ENCODE measurements around the gene WDR70.

WDR70 gene

GRCh38 chr5:37661951-37662350 is 282.8 kb downstream of the WDR70 start:
- no peak for FAIRE-seq
- no peak for DNase-seq (ENCODE audit: insufficient read length, low spot score)
- no peak for TF ChIP-seq POLR2AphosphoS5 (IDR thresholded peaks at IDR 0.05; ENCODE audit: low read depth, low read length)
- no peak for TF ChIP-seq TAF1 (IDR thresholded peaks at IDR 0.05; ENCODE audit: low read depth, low read length)
- TF ChIP-seq POLR2A (IDR thresholded peaks at IDR 0.05; ENCODE audit: low read depth, low read length) = no peak
- no peak for TF ChIP-seq PAX5 (IDR thresholded peaks at IDR 0.05; ENCODE audit: insufficient read depth, low read length, severe bottlenecking)
- no peak for TF ChIP-seq SPI1 (IDR thresholded peaks at IDR 0.05; ENCODE audit: low read depth, low read length)
- TF ChIP-seq POU2F2 (IDR thresholded peaks at IDR 0.05; ENCODE audit: low read depth, low read length) = no peak

GRCh38 chr5:37662362-37662761 is 283.2 kb downstream of the WDR70 start:
- FAIRE-seq (no peak), DNase-seq (ENCODE audit: insufficient read length, low spot score) (no peak)
- TF ChIP-seq TAF1 (IDR thresholded peaks at IDR 0.05; ENCODE audit: low read depth, low read length) (no peak), SPI1 (IDR thresholded peaks at IDR 0.05; ENCODE audit: low read depth, low read length) (no peak), POLR2AphosphoS5 (IDR thresholded peaks at IDR 0.05; ENCODE audit: low read depth, low read length) (no peak), POLR2A (IDR thresholded peaks at IDR 0.05; ENCODE audit: low read depth, low read length) (no peak), POU2F2 (IDR thresholded peaks at IDR 0.05; ENCODE audit: low read depth, low read length) (no peak)

DNA sequence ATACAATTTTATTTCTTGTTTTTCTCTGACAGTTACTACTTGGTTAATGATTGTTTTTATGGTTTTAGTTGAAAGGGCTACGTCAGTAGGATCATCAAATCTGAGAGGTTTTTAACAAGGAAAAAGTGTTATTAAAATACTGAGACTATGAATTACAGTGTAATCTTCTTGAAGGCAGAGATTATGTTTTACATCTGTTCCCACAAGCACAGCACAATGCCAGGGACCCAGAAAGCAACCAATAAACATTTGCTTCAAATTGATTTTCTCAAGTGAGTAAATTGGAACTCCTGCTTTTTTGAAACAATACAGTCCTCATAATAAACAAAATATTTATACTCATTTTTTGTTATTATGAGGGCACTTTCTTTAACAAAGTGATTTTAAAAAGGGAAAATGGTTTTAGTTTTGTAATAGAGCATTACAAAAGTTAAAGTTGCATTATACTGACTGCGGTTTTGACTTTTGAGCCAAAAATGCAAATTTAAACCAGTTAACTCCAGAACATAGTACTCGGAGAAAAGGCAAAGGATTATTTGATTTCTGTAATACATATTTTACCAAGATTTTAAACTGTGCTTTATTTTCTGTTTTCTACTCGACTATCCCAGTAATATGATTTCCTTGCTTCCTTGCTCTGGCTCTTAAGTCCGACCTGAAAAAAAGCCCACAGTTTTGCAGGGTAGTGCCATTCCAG is 283.8 kb downstream of the WDR70 start:
- DNase-seq (ENCODE audit: insufficient read length, low spot score) (no peak), FAIRE-seq (no peak)
- TF ChIP-seq POLR2AphosphoS5 (IDR thresholded peaks at IDR 0.05; ENCODE audit: low read depth, low read length) (no peak), POLR2A (IDR thresholded peaks at IDR 0.05; ENCODE audit: low read depth, low read length) (no peak), POU2F2 (IDR thresholded peaks at IDR 0.05; ENCODE audit: low read depth, low read length) (no peak), SPI1 (IDR thresholded peaks at IDR 0.05; ENCODE audit: low read depth, low read length) (no peak), PAX5 (IDR thresholded peaks at IDR 0.05; ENCODE audit: insufficient read depth, low read length, severe bottlenecking) (no peak), TAF1 (IDR thresholded peaks at IDR 0.05; ENCODE audit: low read depth, low read length) (no peak)

DNA sequence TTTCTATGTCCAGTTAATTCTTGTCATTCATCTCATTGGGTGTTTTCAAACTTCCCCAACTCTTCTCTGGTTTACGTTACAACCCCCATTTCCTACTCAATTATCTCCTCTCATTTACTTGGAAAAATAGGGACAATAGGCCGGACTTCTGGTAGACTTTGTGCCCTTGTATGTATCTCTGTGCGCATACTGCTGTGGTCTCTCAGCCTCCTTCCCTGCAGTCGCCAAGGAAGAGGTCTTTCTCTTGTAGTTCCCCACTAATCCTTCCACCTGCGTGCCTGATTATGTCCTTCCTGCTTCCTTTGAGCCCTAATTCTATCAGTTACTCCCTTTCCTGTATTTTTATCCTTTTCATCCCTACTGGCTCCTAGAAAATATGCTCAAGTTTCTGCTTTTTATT is 284.4 kb downstream of the WDR70 start:
- DNase-seq (ENCODE audit: insufficient read length, low spot score) (no peak), FAIRE-seq (no peak)
- no peak for TF ChIP-seq POLR2A (IDR thresholded peaks at IDR 0.05; ENCODE audit: low read depth, low read length)
- no peak for TF ChIP-seq SPI1 (IDR thresholded peaks at IDR 0.05; ENCODE audit: low read depth, low read length)
- TF ChIP-seq TAF1 (IDR thresholded peaks at IDR 0.05; ENCODE audit: low read depth, low read length) = no peak
- TF ChIP-seq POU2F2 (IDR thresholded peaks at IDR 0.05; ENCODE audit: low read depth, low read length) = no peak
- no peak for TF ChIP-seq PAX5 (IDR thresholded peaks at IDR 0.05; ENCODE audit: insufficient read depth, low read length, severe bottlenecking)
- TF ChIP-seq POLR2AphosphoS5 (IDR thresholded peaks at IDR 0.05; ENCODE audit: low read depth, low read length) = no peak

- DNase-seq (ENCODE audit: insufficient read length, low spot score) = no peak
- no peak for TF ChIP-seq POU2F2 (IDR thresholded peaks at IDR 0.05; ENCODE audit: low read depth, low read length)
- no peak for TF ChIP-seq SPI1 (IDR thresholded peaks at IDR 0.05; ENCODE audit: low read depth, low read length)
- no peak for TF ChIP-seq POLR2AphosphoS5 (IDR thresholded peaks at IDR 0.05; ENCODE audit: low read depth, low read length)
- TF ChIP-seq POLR2A (IDR thresholded peaks at IDR 0.05; ENCODE audit: low read depth, low read length) = no peak
- no peak for TF ChIP-seq TAF1 (IDR thresholded peaks at IDR 0.05; ENCODE audit: low read depth, low read length)
- TF ChIP-seq PAX5 (IDR thresholded peaks at IDR 0.05; ENCODE audit: insufficient read depth, low read length, severe bottlenecking) = no peak
- no peak for FAIRE-seq
Observed at GRCh38 chr5:37664551-37664950, 285.4 kb downstream of the WDR70 start.

- FAIRE-seq (no peak), DNase-seq (ENCODE audit: insufficient read length, low spot score) (no peak)
- TF ChIP-seq POU2F2 (IDR thresholded peaks at IDR 0.05; ENCODE audit: low read depth, low read length) (no peak), POLR2A (IDR thresholded peaks at IDR 0.05; ENCODE audit: low read depth, low read length) (no peak), TAF1 (IDR thresholded peaks at IDR 0.05; ENCODE audit: low read depth, low read length) (no peak), POLR2AphosphoS5 (IDR thresholded peaks at IDR 0.05; ENCODE audit: low read depth, low read length) (no peak), PAX5 (IDR thresholded peaks at IDR 0.05; ENCODE audit: insufficient read depth, low read length, severe bottlenecking) (no peak), SPI1 (IDR thresholded peaks at IDR 0.05; ENCODE audit: low read depth, low read length) (no peak)
Observed at GRCh38 chr5:37665272-37665671, 286.2 kb downstream of the WDR70 start.

GRCh38 chr5:37665889-37666288 is 286.8 kb downstream of the WDR70 start:
- FAIRE-seq (no peak), DNase-seq (ENCODE audit: insufficient read length, low spot score) (no peak)
- TF ChIP-seq TAF1 (IDR thresholded peaks at IDR 0.05; ENCODE audit: low read depth, low read length) = no peak
- TF ChIP-seq POLR2AphosphoS5 (IDR thresholded peaks at IDR 0.05; ENCODE audit: low read depth, low read length) = no peak
- TF ChIP-seq SPI1 (IDR thresholded peaks at IDR 0.05; ENCODE audit: low read depth, low read length) = no peak
- TF ChIP-seq PAX5 (IDR thresholded peaks at IDR 0.05; ENCODE audit: insufficient read depth, low read length, severe bottlenecking) = no peak
- TF ChIP-seq POU2F2 (IDR thresholded peaks at IDR 0.05; ENCODE audit: low read depth, low read length) = no peak
- no peak for TF ChIP-seq POLR2A (IDR thresholded peaks at IDR 0.05; ENCODE audit: low read depth, low read length)

DNA sequence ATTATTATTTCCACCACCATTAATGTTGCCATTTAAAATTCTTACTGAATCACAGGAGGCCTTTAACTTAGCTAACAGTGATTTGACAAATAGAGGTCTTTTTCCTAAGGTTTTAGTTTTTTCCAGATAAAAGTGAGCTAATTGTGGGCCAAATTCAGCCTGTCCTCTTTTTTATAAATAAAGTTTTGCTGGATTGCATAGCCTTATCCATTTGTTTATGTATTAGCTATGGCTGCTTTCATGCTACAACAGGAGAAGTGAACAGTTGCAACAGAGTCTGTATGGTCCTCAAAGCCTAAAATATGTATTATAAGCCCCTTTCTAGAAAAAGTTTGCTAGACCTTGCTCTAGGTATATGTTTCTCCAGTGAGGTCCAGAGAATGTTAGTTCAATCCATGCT is 288.3 kb downstream of the WDR70 start:
- DNase-seq (ENCODE audit: insufficient read length, low spot score) = no peak
- FAIRE-seq = no peak
- no peak for TF ChIP-seq SPI1 (IDR thresholded peaks at IDR 0.05; ENCODE audit: low read depth, low read length)
- no peak for TF ChIP-seq TAF1 (IDR thresholded peaks at IDR 0.05; ENCODE audit: low read depth, low read length)
- no peak for TF ChIP-seq POLR2A (IDR thresholded peaks at IDR 0.05; ENCODE audit: low read depth, low read length)
- no peak for TF ChIP-seq POLR2AphosphoS5 (IDR thresholded peaks at IDR 0.05; ENCODE audit: low read depth, low read length)
- TF ChIP-seq PAX5 (IDR thresholded peaks at IDR 0.05; ENCODE audit: insufficient read depth, low read length, severe bottlenecking) = no peak
- no peak for TF ChIP-seq POU2F2 (IDR thresholded peaks at IDR 0.05; ENCODE audit: low read depth, low read length)

DNA sequence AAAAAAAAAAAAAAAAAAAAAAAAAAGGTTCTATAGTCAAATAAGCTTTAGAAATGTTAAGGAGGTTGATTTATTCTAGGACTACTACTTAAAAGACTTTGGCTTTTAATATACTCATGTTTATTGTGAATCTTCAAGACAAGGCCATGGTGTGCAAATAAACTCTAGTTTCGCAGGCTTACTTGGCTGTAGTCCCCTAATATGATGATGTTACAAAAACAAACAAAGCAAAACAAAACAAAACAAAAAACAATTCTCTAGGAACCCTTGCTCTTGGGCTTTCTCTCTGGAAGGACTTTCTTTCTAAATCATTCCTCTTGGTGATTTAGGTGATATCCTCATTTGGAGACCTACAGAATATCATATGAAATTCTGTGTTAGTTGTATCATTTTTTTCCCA is 288.7 kb downstream of the WDR70 start:
- DNase-seq (ENCODE audit: insufficient read length, low spot score) (no peak), FAIRE-seq (no peak)
- TF ChIP-seq POLR2AphosphoS5 (IDR thresholded peaks at IDR 0.05; ENCODE audit: low read depth, low read length) (no peak), SPI1 (IDR thresholded peaks at IDR 0.05; ENCODE audit: low read depth, low read length) (no peak), POU2F2 (IDR thresholded peaks at IDR 0.05; ENCODE audit: low read depth, low read length) (no peak), TAF1 (IDR thresholded peaks at IDR 0.05; ENCODE audit: low read depth, low read length) (no peak), POLR2A (IDR thresholded peaks at IDR 0.05; ENCODE audit: low read depth, low read length) (no peak), PAX5 (IDR thresholded peaks at IDR 0.05; ENCODE audit: insufficient read depth, low read length, severe bottlenecking) (no peak)

Measured in GM12891 (cell line).